Esophagus squamous epithelium (tissue), 4 donors: ENCODE measurements around the gene PLD4.

Source experiments
- POLR2A ChIP-seq, 4 donors: fragments of 450-650 bp; IDR thresholded peaks; one replicate each; pipeline ENCODE4 v1.6.1; 2017; ENCODE audit warnings: antibody characterized with exemption in 4 of 4, mild to moderate bottlenecking in 4 of 4, moderate library complexity in 3 of 4
- TF ChIP-seq, protein P1 (sequence below), 6 experiments: fragments of 450-650 bp in 4 of 6; fragments of 200-600 bp in 2 of 6; sonication (generic) in 2 of 6; IDR thresholded peaks; one replicate each; pipeline ENCODE4 v1.5.1; 2016 to 2019; ENCODE audit warnings: antibody characterized with exemption in 6 of 6, mild to moderate bottlenecking in 4 of 6, moderate library complexity in 4 of 6

DNA sequence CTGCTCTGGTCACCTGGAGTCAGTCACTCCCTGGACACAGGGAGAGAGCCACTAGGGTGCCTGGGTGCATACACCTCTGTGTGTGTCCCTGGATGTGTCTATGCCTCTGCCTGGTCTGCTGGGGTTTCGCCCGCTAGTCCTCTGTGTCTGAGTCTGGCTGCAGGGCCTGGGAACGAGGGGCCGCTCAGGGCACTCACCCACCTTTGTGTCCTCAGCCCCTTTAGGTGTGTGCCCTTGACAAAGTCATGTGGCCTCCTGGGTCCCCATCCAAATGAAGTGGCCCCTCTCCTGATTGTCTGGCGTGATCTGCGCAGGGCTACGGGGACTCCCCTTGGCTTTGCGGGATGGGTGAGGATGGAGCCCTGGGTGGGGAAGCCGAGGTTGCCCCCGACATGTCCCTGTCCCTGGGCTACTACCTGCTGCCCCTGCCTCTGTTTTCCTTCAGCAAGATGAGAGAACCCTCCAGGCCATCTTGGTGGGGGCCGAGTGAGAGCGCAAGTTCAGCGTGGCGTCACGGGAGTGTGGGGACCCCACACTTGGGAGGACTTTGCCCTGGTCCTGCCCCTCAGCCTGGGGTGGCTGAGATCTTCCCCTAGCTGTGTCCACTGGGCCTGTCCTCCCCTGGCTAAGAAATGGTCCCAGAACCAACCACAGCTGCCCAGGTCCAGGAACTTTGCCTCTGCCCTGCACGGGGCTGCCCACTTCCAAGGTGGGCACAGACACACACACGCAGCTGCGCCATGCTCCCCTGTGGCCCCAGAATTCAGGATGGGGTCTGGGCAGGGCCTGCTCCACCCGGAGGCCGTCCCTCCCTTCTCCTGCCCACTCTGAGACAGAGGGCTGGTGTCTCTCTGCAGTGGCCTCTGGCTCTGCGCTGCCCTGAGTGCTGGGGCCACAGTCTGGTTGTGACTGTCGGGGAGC, 56.2 kb downstream of the PLD4 start:
- no peak for TF ChIP-seq POLR2A (IDR thresholded peaks at IDR 0.05)
- TF ChIP-seq, protein P1, sequence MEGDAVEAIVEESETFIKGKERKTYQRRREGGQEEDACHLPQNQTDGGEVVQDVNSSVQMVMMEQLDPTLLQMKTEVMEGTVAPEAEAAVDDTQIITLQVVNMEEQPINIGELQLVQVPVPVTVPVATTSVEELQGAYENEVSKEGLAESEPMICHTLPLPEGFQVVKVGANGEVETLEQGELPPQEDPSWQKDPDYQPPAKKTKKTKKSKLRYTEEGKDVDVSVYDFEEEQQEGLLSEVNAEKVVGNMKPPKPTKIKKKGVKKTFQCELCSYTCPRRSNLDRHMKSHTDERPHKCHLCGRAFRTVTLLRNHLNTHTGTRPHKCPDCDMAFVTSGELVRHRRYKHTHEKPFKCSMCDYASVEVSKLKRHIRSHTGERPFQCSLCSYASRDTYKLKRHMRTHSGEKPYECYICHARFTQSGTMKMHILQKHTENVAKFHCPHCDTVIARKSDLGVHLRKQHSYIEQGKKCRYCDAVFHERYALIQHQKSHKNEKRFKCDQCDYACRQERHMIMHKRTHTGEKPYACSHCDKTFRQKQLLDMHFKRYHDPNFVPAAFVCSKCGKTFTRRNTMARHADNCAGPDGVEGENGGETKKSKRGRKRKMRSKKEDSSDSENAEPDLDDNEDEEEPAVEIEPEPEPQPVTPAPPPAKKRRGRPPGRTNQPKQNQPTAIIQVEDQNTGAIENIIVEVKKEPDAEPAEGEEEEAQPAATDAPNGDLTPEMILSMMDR (IDR thresholded peaks at IDR 0.05) = no peak
